ENCODE data around the gene FAM168A. TPM values are rescaled to one million over a fixed set of nuclear protein-coding genes. Genes with fewer than 3 reads are reported as not detected.

The FAM168A gene
- total and polyA plus RNA-seq, 10 of the 15 experiments (the other 5 are each of a cell fraction or from before 2014, with no cell fraction given), result 1.7 to 20.0 (median 10.0) TPM

- in situ Hi-C loops (cut with MboI) (no loop called here), intact Hi-C loops (cut with micrococcal nuclease; ENCODE audit: unreplicated experiment) (no loop called here)
- BruUV-seq (replicated peaks), result no TSS peak
- Histone ChIP-seq H3K36me3 (ENCODE audit: control insufficient read depth in 2 of 2, insufficient read depth in 2 of 2, low read length in 1 of 2) (peaks cover 6 to 7% of the 10 kb centered on the region in 2 experiments), H2AFZ (ENCODE audit: control insufficient read depth, low read depth, low read length) (no peak overlapping the region), H3K4me3 (no peak overlapping the region), H3K4me1 (ENCODE audit: control insufficient read depth, insufficient read depth, low read length) (peaks cover 9% of the 10 kb centered on the region; the same call in 1 of the 2 replicates), H3K9me3 (replicated peaks; ENCODE audit: control insufficient read depth, insufficient read depth, low read length) (no peaks in the 10 kb centered on the region), H3K79me2 (ENCODE audit: control insufficient read depth, insufficient read depth, low read length) (no peaks in the 10 kb centered on the region), H3K4me2 (ENCODE audit: control insufficient read depth, insufficient read depth) (no peak overlapping the region), H3K27me3 (replicated peaks in 1 of 2; ENCODE audit: control insufficient read depth in 2 of 2, insufficient read depth in 2 of 2, low read length in 1 of 2) (no peaks in the 10 kb centered on the region), H3K9ac (ENCODE audit: control insufficient read depth, insufficient read depth, low read length) (no peak overlapping the region), H3K27ac (ENCODE audit: control insufficient read depth, insufficient read depth) (no peak overlapping the region), H4K20me1 (ENCODE audit: control insufficient read depth, insufficient read depth) (no peaks in the 10 kb centered on the region)
- ATAC-seq, result no peak
- POLR2A ChIA-PET, result interaction anchor here (0.8 kb wide), 1 partner anchor 11 kb away, joined by 3 read pairs; no protein-coding TSS in a partner anchor
- SMC1A ChIA-PET (ENCODE audit: uncharacterized antibody, unreplicated experiment), result interaction anchor here (1.1 to 1.8 kb wide), 3 partner anchors 11 to 59 kb away, joined by 3 to 5 read pairs (median 5); no protein-coding TSS in a partner anchor
- DNase-seq (ENCODE audit: low read depth, low spot score), result no peak
- 38% methylated on average over 1 of the region's 1 CpG for WGBS (ENCODE audit: insufficient coverage, insufficient replicate concordance, low lambda C conversion rate, missing lambda C conversion rate)
- RAD21 ChIA-PET (ENCODE audit: unreplicated experiment), result interaction anchor here (0.6 to 1.4 kb wide), 2 partner anchors 19 to 51 kb away, joined by 3 read pairs; no protein-coding TSS in a partner anchor
- CTCF ChIA-PET, result interaction anchor here (0.8 to 2.0 kb wide), 6 partner anchors 40 to 250 kb away, joined by 3 to 6 read pairs (median 4); no protein-coding TSS in a partner anchor
- TF ChIP-seq BACH1 (IDR thresholded peaks at IDR 0.05; ENCODE audit: borderline replicate concordance) (no peak), CHD4 (IDR thresholded peaks at IDR 0.05) (no peak), RBBP5 (conservative IDR thresholded peaks at IDR 0.05) (no peak), USF1 (IDR thresholded peaks at IDR 0.05; ENCODE audit: borderline replicate concordance, extremely low read length, insufficient read depth, low read depth, low read length) (no peak), HDAC6 (IDR thresholded peaks at IDR 0.05; ENCODE audit: unreplicated experiment) (no peak), CEBPB (IDR thresholded peaks at IDR 0.05; ENCODE audit: borderline replicate concordance in 1 of 2, low read depth in 2 of 2, low read length in 2 of 2) (no peak), MTA2 (IDR thresholded peaks at IDR 0.05; ENCODE audit: low read depth) (no peak), NR2F1 (conservative IDR thresholded peaks at IDR 0.05) (no peak), EED (IDR thresholded peaks at IDR 0.05; ENCODE audit: low read depth) (no peak), NRF1 (conservative IDR thresholded peaks at IDR 0.05; ENCODE audit: low read depth, low read length) (no peak), USF2 (IDR thresholded peaks at IDR 0.05; ENCODE audit: borderline replicate concordance, low read depth, low read length) (no peak)
- TF ChIP-seq, protein P1, sequence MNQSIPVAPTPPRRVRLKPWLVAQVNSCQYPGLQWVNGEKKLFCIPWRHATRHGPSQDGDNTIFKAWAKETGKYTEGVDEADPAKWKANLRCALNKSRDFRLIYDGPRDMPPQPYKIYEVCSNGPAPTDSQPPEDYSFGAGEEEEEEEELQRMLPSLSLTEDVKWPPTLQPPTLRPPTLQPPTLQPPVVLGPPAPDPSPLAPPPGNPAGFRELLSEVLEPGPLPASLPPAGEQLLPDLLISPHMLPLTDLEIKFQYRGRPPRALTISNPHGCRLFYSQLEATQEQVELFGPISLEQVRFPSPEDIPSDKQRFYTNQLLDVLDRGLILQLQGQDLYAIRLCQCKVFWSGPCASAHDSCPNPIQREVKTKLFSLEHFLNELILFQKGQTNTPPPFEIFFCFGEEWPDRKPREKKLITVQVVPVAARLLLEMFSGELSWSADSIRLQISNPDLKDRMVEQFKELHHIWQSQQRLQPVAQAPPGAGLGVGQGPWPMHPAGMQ (IDR thresholded peaks at IDR 0.05; ENCODE audit: borderline replicate concordance), result no peak
- FAIRE-seq, result no peak
Measured at GRCh38 chr11:73410627-73411026, 187.3 kb downstream of the FAM168A start.
